Measurements from ENCODE around the gene CASP14. TPM values are rescaled to one million over a fixed set of nuclear protein-coding genes. Genes with fewer than 3 reads are reported as not detected.

Gene CASP14
- total RNA-seq, 1 experiment from 2014 or later = not detected

DNA sequence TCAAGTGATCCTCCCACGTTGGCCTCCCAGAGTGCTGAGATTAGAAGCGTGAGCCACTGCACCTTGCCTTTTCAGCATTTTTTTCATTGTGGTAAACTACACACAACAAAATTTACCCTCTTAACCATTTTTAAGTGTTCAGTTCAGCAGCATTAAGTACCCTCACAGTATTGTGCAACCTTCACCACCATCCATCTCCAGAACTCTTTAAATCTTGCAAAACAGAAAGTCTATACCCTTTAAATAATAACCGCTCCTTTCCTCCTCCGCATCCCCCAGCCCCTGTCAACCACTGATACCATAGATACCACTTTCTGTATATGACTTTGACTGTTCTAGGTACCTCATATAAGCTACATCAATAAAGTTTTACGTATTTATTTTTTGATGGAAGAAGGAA is 20.8 kb upstream of the CASP14 start:
- Histone ChIP-seq H3K9ac (ENCODE audit: low read length) (no peak overlapping the region), H3K79me2 (ENCODE audit: insufficient read depth, low read length) (no peaks in the 10 kb centered on the region), H2AFZ (ENCODE audit: low read depth, low read length, poor library complexity, severe bottlenecking) (no peak overlapping the region), H3K4me2 (ENCODE audit: low read length) (no peak overlapping the region), H3K9me2 (ENCODE audit: insufficient read depth) (no peaks in the 10 kb centered on the region), H3K4me3 (replicated peaks in 1 of 2; ENCODE audit: low read depth in 1 of 2, low read length in 2 of 2) (no peak overlapping the region), H3K9me3 (ENCODE audit: control insufficient read depth in 1 of 2, insufficient read depth in 1 of 2, low read depth in 1 of 2, low read length in 2 of 2) (no peaks in the 10 kb centered on the region), H3K27ac (ENCODE audit: low read depth, low read length) (no peak overlapping the region), H3K4me1 (ENCODE audit: control insufficient read depth in 1 of 2, insufficient read depth in 2 of 2, low read length in 2 of 2) (no peaks in the 10 kb centered on the region), H3K36me3 (ENCODE audit: control insufficient read depth in 1 of 2, insufficient read depth in 2 of 2, low read length in 2 of 2) (no peaks in the 10 kb centered on the region), H3K27me3 (ENCODE audit: insufficient read depth, low read length) (no peaks in the 10 kb centered on the region; the same call in 1 of the 2 replicates), H4K20me1 (ENCODE audit: insufficient read depth) (no peaks in the 10 kb centered on the region)
- DNase-seq (ENCODE audit: low read depth, low spot score) (no peak), ATAC-seq (no peak)
- RAD21 ChIA-PET (ENCODE audit: low non-redundant PET in 1 of 2, low total read pairs in 2 of 2, uncharacterized antibody in 2 of 2, unreplicated experiment in 2 of 2) = no interaction called here
- intact Hi-C loops (cut with micrococcal nuclease) = no loop called here
- POLR2A ChIA-PET = no interaction called here
- no peak for TF ChIP-seq ZNF274 (IDR thresholded peaks at IDR 0.05; ENCODE audit: low read depth, low read length)
- no peak for TF ChIP-seq FOSL1 (IDR thresholded peaks at IDR 0.05; ENCODE audit: low read depth)
- TF ChIP-seq ATF3 (IDR thresholded peaks at IDR 0.05) = no peak
- TF ChIP-seq, protein P1, sequence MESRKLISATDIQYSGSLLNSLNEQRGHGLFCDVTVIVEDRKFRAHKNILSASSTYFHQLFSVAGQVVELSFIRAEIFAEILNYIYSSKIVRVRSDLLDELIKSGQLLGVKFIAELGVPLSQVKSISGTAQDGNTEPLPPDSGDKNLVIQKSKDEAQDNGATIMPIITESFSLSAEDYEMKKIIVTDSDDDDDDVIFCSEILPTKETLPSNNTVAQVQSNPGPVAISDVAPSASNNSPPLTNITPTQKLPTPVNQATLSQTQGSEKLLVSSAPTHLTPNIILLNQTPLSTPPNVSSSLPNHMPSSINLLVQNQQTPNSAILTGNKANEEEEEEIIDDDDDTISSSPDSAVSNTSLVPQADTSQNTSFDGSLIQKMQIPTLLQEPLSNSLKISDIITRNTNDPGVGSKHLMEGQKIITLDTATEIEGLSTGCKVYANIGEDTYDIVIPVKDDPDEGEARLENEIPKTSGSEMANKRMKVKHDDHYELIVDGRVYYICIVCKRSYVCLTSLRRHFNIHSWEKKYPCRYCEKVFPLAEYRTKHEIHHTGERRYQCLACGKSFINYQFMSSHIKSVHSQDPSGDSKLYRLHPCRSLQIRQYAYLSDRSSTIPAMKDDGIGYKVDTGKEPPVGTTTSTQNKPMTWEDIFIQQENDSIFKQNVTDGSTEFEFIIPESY (IDR thresholded peaks at IDR 0.05; ENCODE audit: extremely low read depth, insufficient replicate concordance, low read length) = no peak
- no peak for TF ChIP-seq EGR1 (IDR thresholded peaks at IDR 0.05; ENCODE audit: low read depth)
- no peak for TF ChIP-seq POLR2A (IDR thresholded peaks at IDR 0.05; ENCODE audit: borderline replicate concordance, extremely low read depth, insufficient read depth, insufficient read length)
- no peak for TF ChIP-seq SP1 (IDR thresholded peaks at IDR 0.05; ENCODE audit: low read depth)
- no peak for TF ChIP-seq EZH2phosphoT487 (IDR thresholded peaks at IDR 0.05; ENCODE audit: borderline replicate concordance)
- TF ChIP-seq, protein P2, sequence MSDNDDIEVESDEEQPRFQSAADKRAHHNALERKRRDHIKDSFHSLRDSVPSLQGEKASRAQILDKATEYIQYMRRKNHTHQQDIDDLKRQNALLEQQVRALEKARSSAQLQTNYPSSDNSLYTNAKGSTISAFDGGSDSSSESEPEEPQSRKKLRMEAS (IDR thresholded peaks at IDR 0.05) = no peak
- TF ChIP-seq CEBPB (IDR thresholded peaks at IDR 0.05; ENCODE audit: low read depth) = no peak
- TF ChIP-seq ZFX (IDR thresholded peaks at IDR 0.05) = no peak
- TF ChIP-seq SRF (IDR thresholded peaks at IDR 0.05; ENCODE audit: low read depth) = no peak
- TF ChIP-seq RAD21 (IDR thresholded peaks at IDR 0.05; ENCODE audit: low read depth) = no peak
- TF ChIP-seq CBX3 (IDR thresholded peaks at IDR 0.05; ENCODE audit: low read depth) = no peak
- BruUV-seq (replicated peaks) = no TSS peak
- CTCF ChIA-PET = no interaction called here
